ENCODE data around the gene POU6F2.

Gene POU6F2

DNA sequence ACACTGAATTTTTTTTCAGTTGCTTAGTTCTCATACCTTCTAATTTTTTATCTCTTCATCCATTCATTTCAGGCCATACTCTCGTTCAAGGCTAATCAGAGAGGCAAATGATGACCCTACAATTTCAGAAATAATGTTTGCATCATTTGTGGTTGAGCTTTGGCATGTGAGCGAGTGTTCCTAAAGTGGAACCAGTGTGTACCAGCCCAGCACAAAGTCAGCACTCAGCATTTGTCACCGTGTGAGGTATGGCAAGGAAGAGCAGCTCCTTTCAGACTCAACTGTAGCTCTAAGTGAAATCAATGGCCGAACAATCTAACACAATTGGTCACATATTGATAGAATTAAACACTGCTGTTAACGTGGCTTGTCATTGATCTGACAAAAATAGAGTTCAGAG, 154.6 kb downstream of the POU6F2 start:
- WGBS (ENCODE audit: extremely low coverage, insufficient coverage, low lambda C conversion rate): no CpG with 5 or more reads among the region's 5 CpGs
- Histone ChIP-seq H3K56ac (ENCODE audit: low read length) (no peak overlapping the region), H3K9ac (ENCODE audit: low read length) (no peak overlapping the region), H3K79me1 (ENCODE audit: low read length) (no peaks in the 10 kb centered on the region), H4K8ac (ENCODE audit: low read depth, low read length) (no peak overlapping the region), H3K4me2 (ENCODE audit: low read length) (no peak overlapping the region), H3K4ac (ENCODE audit: low read depth, low read length) (no peak overlapping the region), H3K27ac (ENCODE audit: low read depth, low read length) (no peak overlapping the region), H3K36me3 (ENCODE audit: control insufficient read depth, insufficient read depth, low read length) (no peaks in the 10 kb centered on the region), H3K79me2 (ENCODE audit: control insufficient read depth, insufficient read depth, low read length) (no peaks in the 10 kb centered on the region), H2BK15ac (replicated peaks; ENCODE audit: low read depth) (no peak overlapping the region), H2BK5ac (ENCODE audit: low read length) (no peak overlapping the region), H3K18ac (ENCODE audit: low read length) (no peak overlapping the region), H4K5ac (ENCODE audit: low read length) (no peak overlapping the region), H3K4me1 (ENCODE audit: control insufficient read depth, low read depth, low read length) (no peaks in the 10 kb centered on the region), H3K23ac (ENCODE audit: low read length) (no peak overlapping the region), H2BK120ac (ENCODE audit: low read depth, low read length) (no peak overlapping the region), H2AK5ac (ENCODE audit: low read length) (no peak overlapping the region), H3K27me3 (ENCODE audit: insufficient read depth, low read length, poor library complexity) (no peaks in the 10 kb centered on the region), H3K4me3 (ENCODE audit: low read length) (no peak overlapping the region)
- DNase-seq: no peak

DNA sequence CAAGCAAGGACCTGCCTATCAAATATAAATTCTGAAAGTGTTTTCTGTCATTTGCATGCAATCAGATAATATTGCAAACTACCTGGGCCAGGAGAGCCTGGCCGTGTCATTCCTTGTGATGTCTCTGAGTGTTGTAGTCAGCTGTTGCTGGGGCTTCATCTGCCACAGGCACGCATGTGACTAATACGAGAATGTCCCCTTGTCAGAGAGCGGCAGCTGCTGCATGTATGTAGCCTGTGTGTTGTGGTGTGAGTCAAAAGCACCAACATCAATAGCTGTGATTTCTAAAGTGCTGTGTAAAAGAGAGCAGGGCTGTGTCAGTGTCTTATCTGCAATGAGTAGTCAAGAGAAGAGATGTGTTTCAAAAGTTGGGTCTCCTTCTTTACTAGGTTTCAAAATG, 155.4 kb downstream of the POU6F2 start:
- Histone ChIP-seq H4K5ac (ENCODE audit: low read length) (no peak overlapping the region), H3K4me1 (ENCODE audit: control insufficient read depth, low read depth, low read length) (no peaks in the 10 kb centered on the region), H2BK15ac (replicated peaks; ENCODE audit: low read depth) (no peak overlapping the region), H3K27me3 (ENCODE audit: insufficient read depth, low read length, poor library complexity) (no peaks in the 10 kb centered on the region), H3K4me2 (ENCODE audit: low read length) (no peak overlapping the region), H2BK5ac (ENCODE audit: low read length) (no peak overlapping the region), H4K8ac (ENCODE audit: low read depth, low read length) (no peak overlapping the region), H3K4me3 (ENCODE audit: low read length) (no peak overlapping the region), H2BK120ac (ENCODE audit: low read depth, low read length) (no peak overlapping the region), H2AK5ac (ENCODE audit: low read length) (no peak overlapping the region), H3K56ac (ENCODE audit: low read length) (no peak overlapping the region), H3K9ac (ENCODE audit: low read length) (no peak overlapping the region), H3K79me1 (ENCODE audit: low read length) (no peaks in the 10 kb centered on the region), H3K23ac (ENCODE audit: low read length) (no peak overlapping the region), H3K4ac (ENCODE audit: low read depth, low read length) (no peak overlapping the region), H3K18ac (ENCODE audit: low read length) (no peak overlapping the region), H3K79me2 (ENCODE audit: control insufficient read depth, insufficient read depth, low read length) (no peaks in the 10 kb centered on the region), H3K27ac (ENCODE audit: low read depth, low read length) (no peak overlapping the region), H3K36me3 (ENCODE audit: control insufficient read depth, insufficient read depth, low read length) (no peaks in the 10 kb centered on the region)
- no CpG with 5 or more reads among the region's 4 CpGs for WGBS (ENCODE audit: extremely low coverage, insufficient coverage, low lambda C conversion rate)
- DNase-seq: no peak

DNA sequence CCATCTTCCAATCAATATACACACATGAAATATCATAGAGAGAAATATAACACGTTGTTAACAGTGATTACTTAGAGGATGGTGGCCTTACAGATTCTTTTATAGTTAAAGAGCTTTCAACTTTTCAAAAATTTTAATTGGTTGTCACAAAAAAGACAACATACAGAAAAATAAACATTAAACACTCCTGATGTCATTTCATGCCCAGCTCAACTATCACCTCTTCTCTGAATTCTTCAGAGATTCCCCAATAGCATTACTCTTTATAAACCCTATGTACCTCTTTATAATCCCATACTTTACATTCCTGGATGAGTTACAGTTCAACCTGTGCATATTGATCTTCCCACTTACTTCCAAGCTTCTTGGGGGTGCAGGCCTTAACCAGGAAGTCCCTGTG, 159.8 kb downstream of the POU6F2 start:
- no peaks in the 10 kb centered on the region for H3K4me1 ChIP-seq (ENCODE audit: control insufficient read depth, low read depth, low read length)
- no CpG with 5 or more reads among the region's 1 CpG for WGBS (ENCODE audit: extremely low coverage, insufficient coverage, low lambda C conversion rate)
- no peaks in the 10 kb centered on the region for H3K36me3 ChIP-seq (ENCODE audit: control insufficient read depth, insufficient read depth, low read length)
- no peak overlapping the region for H4K5ac ChIP-seq (ENCODE audit: low read length)
- no peaks in the 10 kb centered on the region for H3K27me3 ChIP-seq (ENCODE audit: insufficient read depth, low read length, poor library complexity)
- no peak overlapping the region for H3K4me3 ChIP-seq (ENCODE audit: low read length)
- H2BK5ac ChIP-seq (ENCODE audit: low read length): no peak overlapping the region
- H3K79me2 ChIP-seq (ENCODE audit: control insufficient read depth, insufficient read depth, low read length): no peaks in the 10 kb centered on the region
- no peak overlapping the region for H3K56ac ChIP-seq (ENCODE audit: low read length)
- H3K27ac ChIP-seq (ENCODE audit: low read depth, low read length): no peak overlapping the region
- no peak overlapping the region for H2BK120ac ChIP-seq (ENCODE audit: low read depth, low read length)
- H3K18ac ChIP-seq (ENCODE audit: low read length): no peak overlapping the region
- no peak overlapping the region for H4K8ac ChIP-seq (ENCODE audit: low read depth, low read length)
- no peak overlapping the region for H3K9ac ChIP-seq (ENCODE audit: low read length)
- DNase-seq: no peak
- H2BK15ac ChIP-seq (replicated peaks; ENCODE audit: low read depth): no peak overlapping the region
- H3K23ac ChIP-seq (ENCODE audit: low read length): no peak overlapping the region
- no peak overlapping the region for H3K4ac ChIP-seq (ENCODE audit: low read depth, low read length)
- H3K4me2 ChIP-seq (ENCODE audit: low read length): no peak overlapping the region
- no peaks in the 10 kb centered on the region for H3K79me1 ChIP-seq (ENCODE audit: low read length)
- H2AK5ac ChIP-seq (ENCODE audit: low read length): no peak overlapping the region

DNA sequence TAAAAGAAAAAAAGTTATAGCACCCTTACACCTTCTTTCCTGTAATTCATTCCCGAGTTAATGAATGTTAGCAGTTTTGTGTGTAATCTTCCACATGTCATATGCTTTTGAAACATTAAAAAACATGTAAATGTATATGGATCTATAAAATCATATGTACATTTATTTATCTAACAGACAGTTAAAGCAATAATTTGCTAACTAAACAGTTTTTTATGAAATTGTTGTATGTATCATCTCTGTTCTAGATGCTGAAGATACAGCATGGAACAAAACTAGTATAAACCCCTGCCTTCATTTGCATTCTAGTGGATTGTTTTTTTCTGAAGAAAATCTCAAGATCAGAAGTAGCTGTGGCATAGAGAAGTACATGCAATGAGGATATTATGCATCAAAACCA, 165.0 kb downstream of the POU6F2 start:
- no peak overlapping the region for H2BK15ac ChIP-seq (replicated peaks; ENCODE audit: low read depth)
- H3K4ac ChIP-seq (ENCODE audit: low read depth, low read length): no peak overlapping the region
- H4K8ac ChIP-seq (ENCODE audit: low read depth, low read length): no peak overlapping the region
- H3K36me3 ChIP-seq (ENCODE audit: control insufficient read depth, insufficient read depth, low read length): no peaks in the 10 kb centered on the region
- no peak for DNase-seq
- no peak overlapping the region for H3K56ac ChIP-seq (ENCODE audit: low read length)
- no CpG with 5 or more reads among the region's 1 CpG for WGBS (ENCODE audit: extremely low coverage, insufficient coverage, low lambda C conversion rate)
- no peak overlapping the region for H3K4me3 ChIP-seq (ENCODE audit: low read length)
- no peak overlapping the region for H3K23ac ChIP-seq (ENCODE audit: low read length)
- H2AK5ac ChIP-seq (ENCODE audit: low read length): no peak overlapping the region
- H3K4me1 ChIP-seq (ENCODE audit: control insufficient read depth, low read depth, low read length): no peaks in the 10 kb centered on the region
- no peak overlapping the region for H3K18ac ChIP-seq (ENCODE audit: low read length)
- no peak overlapping the region for H3K4me2 ChIP-seq (ENCODE audit: low read length)
- no peaks in the 10 kb centered on the region for H3K27me3 ChIP-seq (ENCODE audit: insufficient read depth, low read length, poor library complexity)
- no peaks in the 10 kb centered on the region for H3K79me1 ChIP-seq (ENCODE audit: low read length)
- H2BK5ac ChIP-seq (ENCODE audit: low read length): no peak overlapping the region
- H3K9ac ChIP-seq (ENCODE audit: low read length): no peak overlapping the region
- no peaks in the 10 kb centered on the region for H3K79me2 ChIP-seq (ENCODE audit: control insufficient read depth, insufficient read depth, low read length)
- H3K27ac ChIP-seq (ENCODE audit: low read depth, low read length): no peak overlapping the region
- H2BK120ac ChIP-seq (ENCODE audit: low read depth, low read length): no peak overlapping the region
- no peak overlapping the region for H4K5ac ChIP-seq (ENCODE audit: low read length)

- Histone ChIP-seq H3K27ac (ENCODE audit: low read depth, low read length) (no peak overlapping the region), H3K9ac (ENCODE audit: low read length) (no peak overlapping the region), H2AK5ac (ENCODE audit: low read length) (no peak overlapping the region), H2BK120ac (ENCODE audit: low read depth, low read length) (no peak overlapping the region), H3K36me3 (ENCODE audit: control insufficient read depth, insufficient read depth, low read length) (no peaks in the 10 kb centered on the region), H3K79me2 (ENCODE audit: control insufficient read depth, insufficient read depth, low read length) (no peaks in the 10 kb centered on the region), H3K4me3 (ENCODE audit: low read length) (no peak overlapping the region), H3K27me3 (ENCODE audit: insufficient read depth, low read length, poor library complexity) (no peaks in the 10 kb centered on the region), H3K4me1 (ENCODE audit: control insufficient read depth, low read depth, low read length) (no peaks in the 10 kb centered on the region), H3K56ac (ENCODE audit: low read length) (no peak overlapping the region), H2BK5ac (ENCODE audit: low read length) (no peak overlapping the region), H3K23ac (ENCODE audit: low read length) (no peak overlapping the region), H3K79me1 (ENCODE audit: low read length) (no peaks in the 10 kb centered on the region), H3K4me2 (ENCODE audit: low read length) (no peak overlapping the region), H4K8ac (ENCODE audit: low read depth, low read length) (no peak overlapping the region), H2BK15ac (replicated peaks; ENCODE audit: low read depth) (no peak overlapping the region), H4K5ac (ENCODE audit: low read length) (no peak overlapping the region), H3K4ac (ENCODE audit: low read depth, low read length) (no peak overlapping the region), H3K18ac (ENCODE audit: low read length) (no peak overlapping the region)
- WGBS (ENCODE audit: extremely low coverage, insufficient coverage, low lambda C conversion rate): no CpG with 5 or more reads among the region's 1 CpG
- no peak for DNase-seq
Observed at GRCh38 chr7:39144420-39144819, 166.7 kb downstream of the POU6F2 start.

DNA sequence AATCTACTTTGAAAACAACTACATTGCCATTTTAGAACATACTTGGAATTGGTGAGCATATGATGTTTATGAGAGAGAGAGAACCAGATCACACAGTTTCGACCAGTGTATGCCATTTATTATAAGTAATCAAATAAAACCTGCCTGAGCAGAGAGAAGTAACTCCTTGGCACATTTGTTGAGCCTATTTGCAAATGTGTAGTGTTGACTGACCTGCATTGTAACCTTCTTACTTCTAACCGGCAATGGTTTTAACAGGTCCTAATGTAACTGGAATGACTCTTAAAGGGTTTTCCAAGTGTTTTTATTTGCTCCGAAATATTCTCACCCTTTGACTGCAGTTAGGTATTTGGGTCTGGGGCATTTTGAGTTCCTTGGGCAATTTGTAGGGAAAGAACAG, 167.6 kb downstream of the POU6F2 start:
- Histone ChIP-seq H3K4me2 (ENCODE audit: low read length) (no peak overlapping the region), H3K4me3 (ENCODE audit: low read length) (no peak overlapping the region), H4K5ac (ENCODE audit: low read length) (no peak overlapping the region), H2AK5ac (ENCODE audit: low read length) (no peak overlapping the region), H3K4ac (ENCODE audit: low read depth, low read length) (no peak overlapping the region), H2BK5ac (ENCODE audit: low read length) (no peak overlapping the region), H3K79me2 (ENCODE audit: control insufficient read depth, insufficient read depth, low read length) (no peaks in the 10 kb centered on the region), H3K56ac (ENCODE audit: low read length) (no peak overlapping the region), H3K36me3 (ENCODE audit: control insufficient read depth, insufficient read depth, low read length) (no peaks in the 10 kb centered on the region), H3K4me1 (ENCODE audit: control insufficient read depth, low read depth, low read length) (no peaks in the 10 kb centered on the region), H3K9ac (ENCODE audit: low read length) (no peak overlapping the region), H3K79me1 (ENCODE audit: low read length) (no peaks in the 10 kb centered on the region), H3K27ac (ENCODE audit: low read depth, low read length) (no peak overlapping the region), H2BK120ac (ENCODE audit: low read depth, low read length) (no peak overlapping the region), H3K23ac (ENCODE audit: low read length) (no peak overlapping the region), H4K8ac (ENCODE audit: low read depth, low read length) (no peak overlapping the region), H3K18ac (ENCODE audit: low read length) (no peak overlapping the region), H3K27me3 (ENCODE audit: insufficient read depth, low read length, poor library complexity) (no peaks in the 10 kb centered on the region), H2BK15ac (replicated peaks; ENCODE audit: low read depth) (no peak overlapping the region)
- no CpG with 5 or more reads among the region's 3 CpGs for WGBS (ENCODE audit: extremely low coverage, insufficient coverage, low lambda C conversion rate)
- no peak for DNase-seq
